Measurements from ENCODE around the gene GPC1. TPM values are rescaled to one million over a fixed set of nuclear protein-coding genes. Genes with fewer than 3 reads are reported as not detected.

Gene GPC1
- total RNA-seq, 6 experiments from 2014 or later, result 20.7 to 44.5 (median 27.8) TPM

- Histone ChIP-seq H3K9me3 (no peaks in the 10 kb centered on the region), H3K4me3 (no peak overlapping the region), H3K27ac (no peak overlapping the region), H3K4me1 (no peaks in the 10 kb centered on the region), H3K36me3 (no peaks in the 10 kb centered on the region), H3K27me3 (no peaks in the 10 kb centered on the region)
- TF ChIP-seq POLR2A (IDR thresholded peaks at IDR 0.05) (no peak), CTCF (IDR thresholded peaks at IDR 0.05) (no peak)
- peak; percentile 13 to 50 (median 41) for DNase-seq
- WGBS (ENCODE audit: insufficient coverage, low coverage, low lambda C conversion rate, missing lambda C conversion rate), result 94% methylated on average over 5 of the region's 16 CpGs
- intact Hi-C loops (cut with DNase I), result no loop called here
- no peak for ATAC-seq
Observed at GRCh38 chr2:240460253-240460711, 24.8 kb downstream of the GPC1 start.

GRCh38 chr2:240460781-240461431 is 25.4 kb downstream of the GPC1 start:
- intact Hi-C loops (cut with DNase I), result no loop called here
- no peak overlapping the region for H3K4me3 ChIP-seq
- H3K27ac ChIP-seq, result no peak overlapping the region
- peak in 2 of 3 donors; percentile 43 to 46 for DNase-seq
- H3K9me3 ChIP-seq, result no peaks in the 10 kb centered on the region
- H3K4me1 ChIP-seq, result no peaks in the 10 kb centered on the region
- TF ChIP-seq CTCF (IDR thresholded peaks at IDR 0.05), result no peak
- no peak for TF ChIP-seq POLR2A (IDR thresholded peaks at IDR 0.05)
- H3K36me3 ChIP-seq, result no peaks in the 10 kb centered on the region
- no peak for ATAC-seq
- H3K27me3 ChIP-seq, result no peaks in the 10 kb centered on the region
- WGBS (ENCODE audit: insufficient coverage, low coverage, low lambda C conversion rate, missing lambda C conversion rate), result no CpG with 5 or more reads among the region's 16 CpGs

- H3K4me1 ChIP-seq, result no peaks in the 10 kb centered on the region
- 93% methylated on average over 2 of the region's 17 CpGs for WGBS (ENCODE audit: insufficient coverage, low coverage, low lambda C conversion rate, missing lambda C conversion rate)
- H3K27me3 ChIP-seq, result no peaks in the 10 kb centered on the region
- DNase-seq (peak in 2 of 3 donors; percentile 16 to 34), ATAC-seq (no peak)
- TF ChIP-seq POLR2A (IDR thresholded peaks at IDR 0.05), result no peak
- no peak for TF ChIP-seq CTCF (IDR thresholded peaks at IDR 0.05)
- intact Hi-C loops (cut with DNase I), result no loop called here
- no peaks in the 10 kb centered on the region for H3K9me3 ChIP-seq
- H3K36me3 ChIP-seq, result no peaks in the 10 kb centered on the region
- H3K4me3 ChIP-seq, result no peak overlapping the region
- no peak overlapping the region for H3K27ac ChIP-seq
Observed at GRCh38 chr2:240461471-240462072, 26.1 kb downstream of the GPC1 start.

- no peaks in the 10 kb centered on the region for H3K27me3 ChIP-seq
- no peaks in the 10 kb centered on the region for H3K36me3 ChIP-seq
- intact Hi-C loops (cut with DNase I), result no loop called here
- 100% methylated on average over 1 of the region's 41 CpGs for WGBS (ENCODE audit: insufficient coverage, low coverage, low lambda C conversion rate, missing lambda C conversion rate)
- H3K4me3 ChIP-seq, result no peak overlapping the region
- ATAC-seq, result no peak
- DNase-seq, result peak in 2 of 3 donors; percentile 46 to 47
- no peak overlapping the region for H3K27ac ChIP-seq
- TF ChIP-seq CTCF (IDR thresholded peaks at IDR 0.05) (no peak), POLR2A (IDR thresholded peaks at IDR 0.05) (no peak)
- H3K4me1 ChIP-seq, result no peaks in the 10 kb centered on the region
- no peaks in the 10 kb centered on the region for H3K9me3 ChIP-seq
Observed at GRCh38 chr2:240462073-240462706, 26.7 kb downstream of the GPC1 start.

Data from right lobe of liver (tissue), 6 donors.